HepG2 (cell line): ENCODE data around the gene SHC1. TPM values are rescaled to one million over a fixed set of nuclear protein-coding genes. Genes with fewer than 3 reads are reported as not detected.

Source experiments
- CBX5 ChIP-seq: sonication (generic); formaldehyde crosslinking; IDR thresholded peaks from 2 replicates; pipeline ENCODE4 v1.4.0; 2020; ENCODE audit warnings: missing genetic modification reagents, borderline replicate concordance
- CSRNP2 ChIP-seq: sonication (generic); formaldehyde crosslinking; conservative IDR thresholded peaks from 2 replicates; pipeline ENCODE4 v1.8.0; 2022; ENCODE audit warnings: low read depth, missing genetic modification reagents
- GATAD2A ChIP-seq: IDR thresholded peaks from 2 replicates; pipeline ENCODE4 v1.6.1; 2016
- HOXA3 ChIP-seq: sonication (generic); formaldehyde crosslinking; IDR thresholded peaks from 2 replicates; pipeline ENCODE4 v1.5.0; 2020; ENCODE audit warnings: missing genetic modification reagents
- KAT2B ChIP-seq: fragments of 150-350 bp; IDR thresholded peaks from 2 replicates; pipeline ENCODE4 v1.6.1; 2014; ENCODE audit warnings: low read depth, low read length, borderline replicate concordance
- NFATC3 ChIP-seq: sonication (generic); formaldehyde crosslinking; IDR thresholded peaks from 2 replicates; pipeline ENCODE4 v1.5.1; 2020; ENCODE audit warnings: mild to moderate bottlenecking, missing genetic modification reagents
- NFE2L2 ChIP-seq: fragments of 150-350 bp; IDR thresholded peaks from 2 replicates; pipeline ENCODE4 v1.6.1; 2014; ENCODE audit warnings: low read length
- PHB2 ChIP-seq: fragments of 450-650 bp; IDR thresholded peaks from 2 replicates; pipeline ENCODE4 v1.6.1; 2018; ENCODE audit not compliant: partially characterized antibody
- PRPF4 ChIP-seq: fragments of 200-400 bp; formaldehyde crosslinking; IDR thresholded peaks from 2 replicates; pipeline ENCODE4 v1.6.1; 2016; ENCODE audit warnings: low read length, low read depth; ENCODE audit not compliant: poor library complexity, severe bottlenecking
- PTBP1 ChIP-seq: fragments of 200-400 bp; formaldehyde crosslinking; IDR thresholded peaks from 2 replicates; pipeline ENCODE4 v1.6.1; 2018; ENCODE audit warnings: low read length, low read depth; ENCODE audit not compliant: poor library complexity, severe bottlenecking
- SCMH1 ChIP-seq: sonication (generic); formaldehyde crosslinking; IDR thresholded peaks from 2 replicates; pipeline ENCODE4 v1.9.0; 2021; ENCODE audit warnings: missing genetic modification reagents, mild to moderate bottlenecking, borderline replicate concordance
- TOE1 ChIP-seq: sonication (generic); formaldehyde crosslinking; IDR thresholded peaks from 2 replicates; pipeline ENCODE4 v1.4.0; 2020; ENCODE audit warnings: mild to moderate bottlenecking, missing genetic modification reagents
- WIZ ChIP-seq: sonication (generic); formaldehyde crosslinking; IDR thresholded peaks from 2 replicates; pipeline ENCODE4 v1.5.1; 2020; ENCODE audit warnings: mild to moderate bottlenecking, missing genetic modification reagents
- ZBTB1 ChIP-seq: sonication (generic); formaldehyde crosslinking; IDR thresholded peaks from 2 replicates; pipeline ENCODE4 v1.4.0; 2020; ENCODE audit warnings: missing genetic modification reagents, borderline replicate concordance
- ZFP36 ChIP-seq: fragments of 150-350 bp; IDR thresholded peaks from 2 replicates; pipeline ENCODE4 v1.6.1; 2018; ENCODE audit warnings: borderline replicate concordance, low read length, low read depth; ENCODE audit not compliant: partially characterized antibody
- ZFP36L2 ChIP-seq: sonication (generic); formaldehyde crosslinking; IDR thresholded peaks from 2 replicates; pipeline ENCODE4 v1.4.0; 2020; ENCODE audit warnings: missing genetic modification reagents
- ZMAT5 ChIP-seq: sonication (generic); formaldehyde crosslinking; IDR thresholded peaks from 2 replicates; pipeline ENCODE4 v1.5.0; 2020; ENCODE audit warnings: mild to moderate bottlenecking, low read depth, missing genetic modification reagents, borderline replicate concordance
- ZNF138 ChIP-seq: sonication (generic); formaldehyde crosslinking; IDR thresholded peaks from 2 replicates; pipeline ENCODE4 v1.5.0; 2020; ENCODE audit warnings: mild to moderate bottlenecking, low read depth, missing genetic modification reagents
- ZNF530 ChIP-seq: sonication (generic); formaldehyde crosslinking; IDR thresholded peaks from 2 replicates; pipeline ENCODE4 v1.5.0; 2020; ENCODE audit warnings: low read depth, mild to moderate bottlenecking, missing genetic modification reagents
- ZNF558 ChIP-seq: sonication (generic); formaldehyde crosslinking; IDR thresholded peaks from 2 replicates; pipeline ENCODE4 v1.9.0; 2022; ENCODE audit warnings: mild to moderate bottlenecking, missing genetic modification reagents, borderline replicate concordance
- ZNF569 ChIP-seq: sonication (generic); formaldehyde crosslinking; IDR thresholded peaks from 2 replicates; pipeline ENCODE4 v1.5.0; 2020; ENCODE audit warnings: mild to moderate bottlenecking, missing genetic modification reagents, moderate library complexity, borderline replicate concordance
- ZNF652 ChIP-seq: IDR thresholded peaks from 2 replicates; pipeline ENCODE4 v1.6.1; 2016; ENCODE audit warnings: low read depth, borderline replicate concordance
- ZNF674 ChIP-seq: sonication (generic); formaldehyde crosslinking; IDR thresholded peaks from 2 replicates; pipeline ENCODE4 v1.5.0; 2020; ENCODE audit warnings: low read depth, mild to moderate bottlenecking, missing genetic modification reagents
- ZNF766 ChIP-seq: sonication (generic); formaldehyde crosslinking; IDR thresholded peaks from 2 replicates; pipeline ENCODE4 v1.5.0; 2020; ENCODE audit warnings: missing genetic modification reagents, borderline replicate concordance
- polyA plus RNA-seq, 8 experiments: library from polyadenylated mRNA; depleted of rRNA in 3 of 8; stranded (reverse) in 7 of 8; unstranded in 1 of 8; fragments of >200 nt; fragmentation: Illumina TruSeq in 4 of 8; extraction: Trizol in 4 of 8; gene quantifications; 2 replicates each; pipeline versions ENCODE4 v1.2.1 to v1.2.3, GENCODE V29; 2011 to 2016; ENCODE audit warnings: low read depth in 4 of 8, missing spikeins in 1 of 8, mixed read lengths in 1 of 8; ENCODE audit not compliant: insufficient read depth in 1 of 8
- total RNA-seq, 5 experiments: library from RNA; depleted of rRNA; stranded (reverse); fragments of >200 nt; fragmentation: Illumina TruSeq; extraction: Trizol; gene quantifications; 2 replicates each; pipeline ENCODE4 v1.2.3, GENCODE V29; 2016; ENCODE audit warnings: low read depth in 1 of 5
- TF ChIP-seq, protein P1 (sequence below): sonication (generic); formaldehyde crosslinking; IDR thresholded peaks from 2 replicates; pipeline ENCODE4 v1.5.0; 2020; ENCODE audit warnings: mild to moderate bottlenecking, missing genetic modification reagents
- TF ChIP-seq, protein P2 (sequence below): sonication (generic); formaldehyde crosslinking; IDR thresholded peaks from 2 replicates; pipeline ENCODE4 v1.8.0; 2022; ENCODE audit warnings: mild to moderate bottlenecking, missing genetic modification reagents, moderate library complexity

Gene SHC1
- total and polyA plus RNA-seq, 2 of the 13 experiments (the other 11 are each of a cell fraction or from before 2014, with no cell fraction given), result 52.0 to 137 TPM

DNA sequence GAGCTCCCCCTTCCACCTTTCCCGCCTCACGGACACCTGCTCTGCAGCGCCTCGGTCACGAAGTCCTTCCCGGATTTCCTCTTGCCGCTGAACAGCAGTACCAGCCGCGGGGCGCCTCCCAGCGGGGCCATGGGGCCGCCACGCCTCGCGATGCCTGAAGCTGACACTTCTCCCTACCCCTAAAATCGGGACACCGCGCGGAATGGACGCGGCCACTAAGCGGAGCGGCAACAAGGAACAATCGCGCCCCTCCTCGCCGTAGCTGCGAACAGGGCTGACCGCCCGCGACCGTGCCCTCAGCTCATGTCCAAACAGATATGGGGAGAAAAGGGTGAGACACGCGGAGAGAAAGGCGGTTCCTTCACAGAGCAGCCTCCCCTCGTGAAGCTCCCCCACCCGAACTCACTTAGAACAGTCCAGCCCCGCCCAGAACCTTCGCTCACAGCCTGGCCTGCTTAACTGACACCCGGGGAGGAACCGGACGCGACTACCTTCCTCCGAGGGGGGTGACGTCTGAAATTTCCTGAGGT lies 33.9 kb downstream of the SHC1 start, which contains the start of gene PMVK (continued):
- TF ChIP-seq ZNF766 (CRISPR knock-in tag) (peak; percentile 98), PTBP1 (peak; percentile 38), GATAD2A (CRISPR knock-in tag) (peak; percentile 82), ZBTB1 (CRISPR knock-in tag) (no peak; the same call in 1 of the 2 replicates), PRPF4 (no peak), ZNF652 (CRISPR knock-in tag) (no peak), CSRNP2 (CRISPR knock-in tag) (peak; percentile 97), ZNF569 (CRISPR knock-in tag) (peak; percentile 95; the same call in 1 of the 2 replicates), NFE2L2 (no peak), ZFP36L2 (CRISPR knock-in tag) (peak; percentile 94), ZNF138 (CRISPR knock-in tag) (0 out of 2 replicates have a peak, but pooled peaks have one; percentile 95), NFATC3 (CRISPR knock-in tag) (peak; percentile 98), ZFP36 (no peak), ZNF530 (CRISPR knock-in tag) (0 out of 2 replicates have a peak, but pooled peaks have one; percentile 82), TOE1 (peak; percentile 72; the same call in 1 of the 2 replicates), HOXA3 (peak; percentile 95), CBX5 (CRISPR knock-in tag) (peak; percentile 77; the same call in 1 of the 2 replicates), ZNF674 (CRISPR knock-in tag) (peak; percentile 94; the same call in 1 of the 2 replicates), ZNF558 (CRISPR knock-in tag) (peak; percentile 98; the same call in 1 of the 2 replicates), ZMAT5 (CRISPR knock-in tag) (no peak; the same call in 1 of the 2 replicates), SCMH1 (CRISPR knock-in tag) (no peak), WIZ (CRISPR knock-in tag) (peak; percentile 87; the same call in 1 of the 2 replicates), KAT2B (no peak), PHB2 (no peak)
- TF ChIP-seq, protein P1, sequence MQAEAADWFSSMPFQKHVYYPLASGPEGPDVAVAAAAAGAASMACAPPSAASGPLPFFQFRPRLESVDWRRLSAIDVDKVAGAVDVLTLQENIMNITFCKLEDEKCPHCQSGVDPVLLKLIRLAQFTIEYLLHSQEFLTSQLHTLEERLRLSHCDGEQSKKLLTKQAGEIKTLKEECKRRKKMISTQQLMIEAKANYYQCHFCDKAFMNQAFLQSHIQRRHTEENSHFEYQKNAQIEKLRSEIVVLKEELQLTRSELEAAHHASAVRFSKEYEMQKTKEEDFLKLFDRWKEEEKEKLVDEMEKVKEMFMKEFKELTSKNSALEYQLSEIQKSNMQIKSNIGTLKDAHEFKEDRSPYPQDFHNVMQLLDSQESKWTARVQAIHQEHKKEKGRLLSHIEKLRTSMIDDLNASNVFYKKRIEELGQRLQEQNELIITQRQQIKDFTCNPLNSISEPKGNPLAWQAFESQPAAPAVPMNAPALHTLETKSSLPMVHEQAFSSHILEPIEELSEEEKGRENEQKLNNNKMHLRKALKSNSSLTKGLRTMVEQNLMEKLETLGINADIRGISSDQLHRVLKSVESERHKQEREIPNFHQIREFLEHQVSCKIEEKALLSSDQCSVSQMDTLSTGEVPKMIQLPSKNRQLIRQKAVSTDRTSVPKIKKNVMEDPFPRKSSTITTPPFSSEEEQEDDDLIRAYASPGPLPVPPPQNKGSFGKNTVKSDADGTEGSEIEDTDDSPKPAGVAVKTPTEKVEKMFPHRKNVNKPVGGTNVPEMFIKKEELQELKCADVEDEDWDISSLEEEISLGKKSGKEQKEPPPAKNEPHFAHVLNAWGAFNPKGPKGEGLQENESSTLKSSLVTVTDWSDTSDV, result peak; percentile 99
- TF ChIP-seq, protein P2, sequence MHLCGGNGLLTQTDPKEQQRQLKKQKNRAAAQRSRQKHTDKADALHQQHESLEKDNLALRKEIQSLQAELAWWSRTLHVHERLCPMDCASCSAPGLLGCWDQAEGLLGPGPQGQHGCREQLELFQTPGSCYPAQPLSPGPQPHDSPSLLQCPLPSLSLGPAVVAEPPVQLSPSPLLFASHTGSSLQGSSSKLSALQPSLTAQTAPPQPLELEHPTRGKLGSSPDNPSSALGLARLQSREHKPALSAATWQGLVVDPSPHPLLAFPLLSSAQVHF (CRISPR knock-in tag), result peak; percentile 99
